Heart left ventricle (tissue), 13 donors: Measurements from ENCODE around the gene ZNF280B.

Experiments used
- POLR2A ChIP-seq, 2 donors: fragments of 450-650 bp; IDR thresholded peaks; one replicate each; pipeline ENCODE4 v1.6.1; 2017; ENCODE audit warnings: antibody characterized with exemption in 2 of 2, mild to moderate bottlenecking in 2 of 2, moderate library complexity in 2 of 2
- TF ChIP-seq, protein P1 (sequence below), 12 donors: fragments of 200-600 bp; sonication (generic) in 4 of 12; IDR thresholded peaks; one replicate each; pipeline versions ENCODE4 v1.5.0 to v1.8.0; 2018 to 2022; ENCODE audit warnings: antibody characterized with exemption in 12 of 12, mild to moderate bottlenecking in 5 of 12
- donor health status: ischemic (EF 13 %, LVEDD 7.1; RV severe dilation, severe dysfunction).
- donor health status: DM: no; HTN: yes; CAD: no.
- donor health status: DM: no; HTN: no; CAD: no.
- donor health status: ischemic (EF 25% LVEDD 6.9; RV normal size, moderate dysfunction).
- donor health status: ischemic (EF 25% LVEDD 5.7; RV mildly dilated, moderate dysfunction).
- donor health status: ischemic (EF 35%, LVEDD 5.7; RV mildly dilated, moderate dysfunction).
- donor health status: nonischemic (EF 11% LVEDD 7.7; RV severe dilation, severe dysfunction).
- donor health status: DM: yes; HTN: yes; CAD: no.
- donor health status: PGD.
- donor health status: ischemic (EF 29% LVEDD 5.4; RV normal size, mild dysfunction).
- donor health status: nonischemic (EF 23%, LVEDD 6.1; RV moderate dilation, normal function).

GRCh38 chr22:22446517-22446916 lies 62.0 kb downstream of the ZNF280B start:
- no peak for TF ChIP-seq POLR2A (IDR thresholded peaks at IDR 0.05)
- TF ChIP-seq, protein P1, sequence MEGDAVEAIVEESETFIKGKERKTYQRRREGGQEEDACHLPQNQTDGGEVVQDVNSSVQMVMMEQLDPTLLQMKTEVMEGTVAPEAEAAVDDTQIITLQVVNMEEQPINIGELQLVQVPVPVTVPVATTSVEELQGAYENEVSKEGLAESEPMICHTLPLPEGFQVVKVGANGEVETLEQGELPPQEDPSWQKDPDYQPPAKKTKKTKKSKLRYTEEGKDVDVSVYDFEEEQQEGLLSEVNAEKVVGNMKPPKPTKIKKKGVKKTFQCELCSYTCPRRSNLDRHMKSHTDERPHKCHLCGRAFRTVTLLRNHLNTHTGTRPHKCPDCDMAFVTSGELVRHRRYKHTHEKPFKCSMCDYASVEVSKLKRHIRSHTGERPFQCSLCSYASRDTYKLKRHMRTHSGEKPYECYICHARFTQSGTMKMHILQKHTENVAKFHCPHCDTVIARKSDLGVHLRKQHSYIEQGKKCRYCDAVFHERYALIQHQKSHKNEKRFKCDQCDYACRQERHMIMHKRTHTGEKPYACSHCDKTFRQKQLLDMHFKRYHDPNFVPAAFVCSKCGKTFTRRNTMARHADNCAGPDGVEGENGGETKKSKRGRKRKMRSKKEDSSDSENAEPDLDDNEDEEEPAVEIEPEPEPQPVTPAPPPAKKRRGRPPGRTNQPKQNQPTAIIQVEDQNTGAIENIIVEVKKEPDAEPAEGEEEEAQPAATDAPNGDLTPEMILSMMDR (IDR thresholded peaks at IDR 0.05): no peak
